A549 (cell line): ENCODE measurements around the gene ZNF593OS. TPM values are rescaled to one million over a fixed set of nuclear protein-coding genes. Genes with fewer than 3 reads are reported as not detected.

Source experiments
- ATAC-seq, 2 experiments: fragments of 200-7000 bp in 1 of 2; fragments of >200 bp in 1 of 2; cut with Nextera tagmentation in 1 of 2; cut with Tn5 transposase in 1 of 2; 3 replicates each; pipeline versions ENCODE4 v1.8.0 to v1.9.1; 2018 to 2020; ENCODE audit warnings: mild to moderate bottlenecking in 1 of 2, moderate library complexity in 1 of 2
- CTCF ChIA-PET: fragments of 300-600 bp; sonication (Branson Sonifier 250); formaldehyde crosslinking; extraction: SDS; loops from one replicate; lab custom pipeline; 2021; ENCODE audit warnings: antibody characterized with exemption, inconsistent platforms; lab: Yijun Ruan, JAX
- POLR2A ChIA-PET: fragments of 350-600 bp; formaldehyde crosslinking; extraction: SDS; loops from one replicate; lab custom pipeline; 2021; ENCODE audit warnings: antibody characterized with exemption, inconsistent platforms; lab: Yijun Ruan, JAX
- DNase-seq, 2 experiments: peaks; one replicate each; pipeline versions ENCODE4 v3.0.0 to v3.0.0-alpha.2; 2011 to 2016; ENCODE audit warnings: low read depth in 1 of 2, low spot score in 1 of 2
- FAIRE-seq: peaks from 2 replicates; lab custom pipeline; 2011; peaks lifted over from hg19 to GRCh38; lab: Jason Lieb, UNC
- H3K27ac ChIP-seq, 2 experiments: fragments of >200 bp; sonication (Bioruptor Twin); formaldehyde crosslinking; 3 replicates each; pipeline ENCODE4 v1.5.1; 2016 to 2017
- H3K4me1 ChIP-seq: fragments of >200 bp; sonication (Bioruptor Twin); formaldehyde crosslinking; 3 replicates; pipeline ENCODE4 v1.6.1; 2016
- H3K4me2 ChIP-seq: fragments of >200 bp; sonication (Bioruptor Twin); formaldehyde crosslinking; 3 replicates; pipeline ENCODE4 v1.6.1; 2016
- H3K4me3 ChIP-seq: fragments of >200 bp; sonication (Bioruptor Twin); formaldehyde crosslinking; 3 replicates; pipeline ENCODE4 v1.5.1; 2016
- H3K9me3 ChIP-seq: fragments of >200 bp; sonication (Bioruptor Twin); formaldehyde crosslinking; 3 replicates; pipeline ENCODE4 v1.6.1; 2016
- BCL3 ChIP-seq: fragments of >200 bp; sonication (Bioruptor Twin); formaldehyde crosslinking; IDR thresholded peaks from 3 replicates; pipeline ENCODE4 v1.6.1; 2016
- BHLHE40 ChIP-seq: IDR thresholded peaks from 2 replicates; pipeline ENCODE4 v1.6.1; 2012; ENCODE audit warnings: low read depth, low read length, inconsistent platforms
- CBX2 ChIP-seq: fragments of 200-600 bp; sonication (generic); IDR thresholded peaks from 2 replicates; pipeline ENCODE4 v1.6.1; 2016; ENCODE audit warnings: low read depth, mild to moderate bottlenecking, borderline replicate concordance
- CHD2 ChIP-seq: fragments of 150-350 bp; IDR thresholded peaks from 2 replicates; pipeline ENCODE4 v1.6.1; 2014; ENCODE audit warnings: low read length; ENCODE audit not compliant: partially characterized antibody
- E2F6 ChIP-seq: IDR thresholded peaks from 2 replicates; pipeline ENCODE4 v1.6.1; 2012; ENCODE audit warnings: low read depth, borderline replicate concordance
- EHF ChIP-seq: fragments of 250-450 bp; sonication (Bioruptor Pico); IDR thresholded peaks from 2 replicates; pipeline ENCODE4 v1.5.0; 2020; ENCODE audit warnings: mild to moderate bottlenecking
- ESRRA ChIP-seq: fragments of 150-350 bp; IDR thresholded peaks from 2 replicates; pipeline ENCODE4 v1.6.1; 2014; ENCODE audit warnings: mild to moderate bottlenecking, low read length, borderline replicate concordance
- FOSB ChIP-seq: fragments of 250-450 bp; sonication (Bioruptor Pico); IDR thresholded peaks from 2 replicates; pipeline ENCODE4 v1.5.0; 2020; ENCODE audit warnings: mild to moderate bottlenecking, moderate library complexity
- FOSL2 ChIP-seq, 2 experiments: fragments of 450-650 bp in 1 of 2; fragments of >200 bp in 1 of 2; sonication (Bioruptor Twin) in 1 of 2; formaldehyde crosslinking; IDR thresholded peaks; 2 replicates each; pipeline versions ENCODE4 v1.5.0 to v1.6.1; 2016 to 2020; ENCODE audit warnings: mild to moderate bottlenecking in 1 of 2, moderate library complexity in 1 of 2
- HDAC2 ChIP-seq: fragments of 200-600 bp; sonication (generic); IDR thresholded peaks from 2 replicates; pipeline ENCODE4 v1.6.1; 2016
- HEYL ChIP-seq: fragments of 250-450 bp; sonication (Bioruptor Pico); IDR thresholded peaks from 2 replicates; pipeline ENCODE4 v1.8.0; 2021; ENCODE audit warnings: mild to moderate bottlenecking, moderate library complexity
- HOXB13 ChIP-seq: fragments of 250-450 bp; sonication (Bioruptor Pico); IDR thresholded peaks from 2 replicates; pipeline ENCODE4 v1.5.0; 2020; ENCODE audit warnings: low read depth, mild to moderate bottlenecking, moderate library complexity
- JUNB ChIP-seq: fragments of >200 bp; sonication (Bioruptor Twin); formaldehyde crosslinking; IDR thresholded peaks from 2 replicates; pipeline ENCODE4 v1.6.1; 2016
- KDM1A ChIP-seq: fragments of 200-600 bp; sonication (generic); IDR thresholded peaks from 2 replicates; pipeline ENCODE4 v1.6.1; 2016; ENCODE audit warnings: low read depth, mild to moderate bottlenecking
- MYC ChIP-seq: IDR thresholded peaks from 2 replicates; pipeline ENCODE4 v1.6.1; 2012; ENCODE audit warnings: mild to moderate bottlenecking, inconsistent platforms, low read length, improper control_type of control experiment, borderline replicate concordance
- NR3C1 ChIP-seq: fragments of >200 bp; sonication (Bioruptor Twin); formaldehyde crosslinking; IDR thresholded peaks from 3 replicates; pipeline ENCODE4 v1.6.1; 2017
- PHF8 ChIP-seq: fragments of 200-600 bp; sonication (generic); IDR thresholded peaks from 2 replicates; pipeline ENCODE4 v1.6.1; 2016; ENCODE audit warnings: low read depth, mild to moderate bottlenecking, antibody characterized with exemption, moderate library complexity, borderline replicate concordance
- REST ChIP-seq: fragments of 200-600 bp; sonication (generic); IDR thresholded peaks from 2 replicates; pipeline ENCODE4 v1.6.1; 2016; ENCODE audit warnings: antibody characterized with exemption, mild to moderate bottlenecking, moderate library complexity
- SREBF2 ChIP-seq: fragments of 450-650 bp; IDR thresholded peaks from 2 replicates; pipeline ENCODE4 v1.6.1; 2014; ENCODE audit warnings: mild to moderate bottlenecking, moderate library complexity
- ZSCAN20 ChIP-seq: fragments of 250-450 bp; sonication (Bioruptor Pico); IDR thresholded peaks from 2 replicates; pipeline ENCODE4 v1.8.0; 2022; ENCODE audit warnings: mild to moderate bottlenecking, moderate library complexity
- WGBS: methylation state at CpG from one replicate; pipeline ENCODE4 v1.1.6; 2017; ENCODE audit errors: missing lambda C conversion rate; 5-methylcytosine and 5-hydroxymethylcytosine counted together
- polyA plus RNA-seq, 4 experiments: library from polyadenylated mRNA; depleted of rRNA in 3 of 4; stranded (reverse); fragments of >200 nt; fragmentation: RNase III in 1 of 4; extraction: RNeasy Plus Mini Kit Qiagen cat#74134 plus additional on column Dnase treatment in 1 of 4; gene quantifications; 2 replicates in 3 of 4; 3 replicates in 1 of 4; pipeline ENCODE4 v1.2.3, GENCODE V29; 2011 to 2017

Gene ZNF593OS
- polyA plus RNA-seq, 2 of the 4 experiments (the other 2 are of a cell fraction), result not detected

- H3K9me3 ChIP-seq, result no peaks in the 10 kb centered on the region
- ATAC-seq, result no peak
- 90% methylated on average over 4 of the region's 4 CpGs for WGBS
- no peak overlapping the region for H3K4me3 ChIP-seq
- H3K4me2 ChIP-seq, result peak overlapping the region; percentile 34; the same call in 2 of the 3 replicates
- peaks cover 39% of the 10 kb centered on the region for H3K4me1 ChIP-seq
- no peak overlapping the region for H3K27ac ChIP-seq
- no peak for DNase-seq
- ChIA-PET CTCF (interaction anchor here (0.7 to 7.1 kb wide), 6 partner anchors 14 to 40 kb away, joined by 3 to 46 read pairs (median 4); no protein-coding TSS in a partner anchor), POLR2A (no interaction called here)
- FAIRE-seq, result no peak
- TF ChIP-seq BHLHE40, result no peak
- TF ChIP-seq EHF (CRISPR knock-in tag), result no peak
- no peak for TF ChIP-seq NR3C1
- no peak for TF ChIP-seq PHF8
- TF ChIP-seq CHD2, result no peak
- no peak for TF ChIP-seq ESRRA
- TF ChIP-seq FOSB, result no peak
- no peak for TF ChIP-seq HDAC2
- TF ChIP-seq ZSCAN20 (CRISPR knock-in tag), result no peak
- TF ChIP-seq HEYL (CRISPR knock-in tag), result no peak
- no peak for TF ChIP-seq CBX2
- TF ChIP-seq BCL3, result no peak
Observed at GRCh38 chr1:26124418-26125331, 47.0 kb downstream of the ZNF593OS start.

- ChIA-PET POLR2A (interaction anchor here (0.6 to 1.7 kb wide), 4 partner anchors 10 to 22 kb away, joined by 5 to 8 read pairs (median 6); partner anchors contain the start of gene PDIK1L), CTCF (interaction anchor here (1.0 to 7.1 kb wide), 9 partner anchors 8 to 88 kb away, joined by 3 to 46 read pairs (median 4); no protein-coding TSS in a partner anchor)
- peak in 1 of 2 experiments; percentile 21 for DNase-seq
- 38% methylated on average over 7 of the region's 7 CpGs for WGBS
- TF ChIP-seq ESRRA (no peak), KDM1A (no peak), REST (no peak), E2F6 (no peak), HOXB13 (no peak), FOSB (no peak), JUNB (peak; percentile 41), MYC (no peak), CHD2 (no peak), SREBF2 (no peak), FOSL2 (IDR thresholded peaks at IDR 0.05) (peak; percentile 40; the same call in 1 of the 2 replicates), FOSL2 (CRISPR knock-in tag; IDR thresholded peaks at IDR 0.05) (peak; percentile 60)
- no peak for FAIRE-seq
- Histone ChIP-seq H3K9me3 (no peaks in the 10 kb centered on the region), H3K4me2 (peak overlapping the region; percentile 63), H3K4me1 (peaks cover 39% of the 10 kb centered on the region), H3K4me3 (no peak overlapping the region), H3K27ac (peak overlapping the region; percentile 26 to 56; a peak in 3 of 6 replicates)
- peak; percentile 79 to 87 for ATAC-seq
Observed at GRCh38 chr1:26122988-26123973, 48.4 kb downstream of the ZNF593OS start.
